Measurements from ENCODE around the gene TRIM40. TPM values are rescaled to one million over a fixed set of nuclear protein-coding genes. Genes with fewer than 3 reads are reported as not detected.

Gene TRIM40
- total RNA-seq, 1 experiment from 2014 or later, result not detected

GRCh38 chr6:30130179-30130679, 5.7 kb upstream of the TRIM40 start:
- TF ChIP-seq ZNF274 (IDR thresholded peaks at IDR 0.05; ENCODE audit: low read depth, low read length), result no peak
- TF ChIP-seq EGR1 (IDR thresholded peaks at IDR 0.05; ENCODE audit: low read depth), result no peak
- no peak for TF ChIP-seq EZH2 (IDR thresholded peaks at IDR 0.05)
- TF ChIP-seq, protein P1, sequence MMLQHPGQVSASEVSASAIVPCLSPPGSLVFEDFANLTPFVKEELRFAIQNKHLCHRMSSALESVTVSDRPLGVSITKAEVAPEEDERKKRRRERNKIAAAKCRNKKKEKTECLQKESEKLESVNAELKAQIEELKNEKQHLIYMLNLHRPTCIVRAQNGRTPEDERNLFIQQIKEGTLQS (IDR thresholded peaks at IDR 0.05), result no peak
- TF ChIP-seq SIN3A (IDR thresholded peaks at IDR 0.05; ENCODE audit: low read depth), result no peak
- no peak for TF ChIP-seq JUND (IDR thresholded peaks at IDR 0.05)
- no peak for TF ChIP-seq ELF1 (IDR thresholded peaks at IDR 0.05; ENCODE audit: borderline replicate concordance, low read depth)
- TF ChIP-seq POLR2AphosphoS5 (IDR thresholded peaks at IDR 0.05; ENCODE audit: low read depth, low read length), result no peak
- TF ChIP-seq, protein P2, sequence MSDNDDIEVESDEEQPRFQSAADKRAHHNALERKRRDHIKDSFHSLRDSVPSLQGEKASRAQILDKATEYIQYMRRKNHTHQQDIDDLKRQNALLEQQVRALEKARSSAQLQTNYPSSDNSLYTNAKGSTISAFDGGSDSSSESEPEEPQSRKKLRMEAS (IDR thresholded peaks at IDR 0.05), result no peak
- RAD21 ChIA-PET (ENCODE audit: low non-redundant PET in 1 of 2, low total read pairs in 2 of 2, uncharacterized antibody in 2 of 2, unreplicated experiment in 2 of 2), result no interaction called here
- no peak overlapping the region for H3K9ac ChIP-seq (ENCODE audit: low read length)
- intact Hi-C loops (cut with micrococcal nuclease), result no loop called here
- H3K9me2 ChIP-seq (ENCODE audit: insufficient read depth), result no peaks in the 10 kb centered on the region
- no peaks in the 10 kb centered on the region for H3K9me3 ChIP-seq (ENCODE audit: control insufficient read depth in 1 of 2, insufficient read depth in 1 of 2, low read depth in 1 of 2, low read length in 2 of 2)
- no TSS peak for BruUV-seq (replicated peaks)
- H3K27ac ChIP-seq (ENCODE audit: low read depth, low read length), result no peak overlapping the region
- H3K79me2 ChIP-seq (ENCODE audit: insufficient read depth, low read length), result no peaks in the 10 kb centered on the region
- peak overlapping the region; percentile 62 for H3K4me2 ChIP-seq (ENCODE audit: low read length)
- POLR2A ChIA-PET, result interaction anchor here (1.3 kb wide), 1 partner anchor 27 kb away, joined by 4 read pairs; no protein-coding TSS in a partner anchor
- CTCF ChIA-PET, result interaction anchor here (1.2 to 6.0 kb wide), 9 partner anchors 8 to 191 kb away, joined by 3 to 105 read pairs (median 5); no protein-coding TSS in a partner anchor
- no peak overlapping the region for H3K4me3 ChIP-seq (replicated peaks in 1 of 2; ENCODE audit: low read depth in 1 of 2, low read length in 2 of 2)
- no peaks in the 10 kb centered on the region for H4K20me1 ChIP-seq (ENCODE audit: insufficient read depth)
- peak overlapping the region; percentile 86 for H2AFZ ChIP-seq (ENCODE audit: low read depth, low read length, poor library complexity, severe bottlenecking)
- H3K36me3 ChIP-seq (ENCODE audit: control insufficient read depth in 1 of 2, insufficient read depth in 2 of 2, low read length in 2 of 2), result no peaks in the 10 kb centered on the region
- ATAC-seq (no peak), DNase-seq (ENCODE audit: low read depth, low spot score) (no peak)
- H3K27me3 ChIP-seq (ENCODE audit: insufficient read depth, low read length), result no peaks in the 10 kb centered on the region
- peaks cover 8 to 17% of the 10 kb centered on the region in 2 experiments; a peak in 3 of 4 replicates for H3K4me1 ChIP-seq (ENCODE audit: control insufficient read depth in 1 of 2, insufficient read depth in 2 of 2, low read length in 2 of 2)

Data from HCT116 (cell line).